Measurements from ENCODE around the gene EHMT1. TPM values are rescaled to one million over a fixed set of nuclear protein-coding genes. Genes with fewer than 3 reads are reported as not detected.

EHMT1 gene
- total RNA-seq, 1 experiment from 2014 or later, result 112 TPM

DNA sequence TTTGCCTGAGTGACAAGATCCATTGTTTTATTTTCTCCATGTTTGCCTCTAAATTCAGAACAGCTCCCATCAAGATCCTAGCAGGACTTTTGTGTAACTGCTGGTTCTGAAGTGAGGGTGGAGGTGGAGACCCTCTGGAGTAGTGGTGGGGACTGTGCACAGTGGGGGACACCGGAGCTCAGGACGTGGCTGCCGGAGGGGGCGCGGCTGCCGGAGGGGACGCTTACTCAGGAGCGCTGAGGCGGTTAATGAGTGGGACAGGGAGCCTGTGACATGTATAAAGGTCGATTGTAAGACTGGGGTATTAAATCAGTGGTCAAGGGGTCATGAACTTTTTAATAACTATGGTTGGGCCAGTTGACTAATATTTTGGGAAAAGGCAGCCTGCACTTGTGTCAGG is 131.8 kb downstream of the EHMT1 start:
- H3K14ac ChIP-seq (ENCODE audit: insufficient read depth, low read length), result no peak overlapping the region
- no peak overlapping the region for H3K27ac ChIP-seq (ENCODE audit: insufficient read length, low read depth, low read length)
- H2BK12ac ChIP-seq (ENCODE audit: insufficient read length, low read depth, low read length), result no peak overlapping the region
- H2BK5ac ChIP-seq (ENCODE audit: insufficient read length, low read length), result no peak overlapping the region
- no peak overlapping the region for H2AFZ ChIP-seq (ENCODE audit: low read length)
- H3K4ac ChIP-seq (ENCODE audit: low read depth, low read length), result no peak overlapping the region
- Mint-ChIP-seq H3K4me1 (peaks cover 4 to 8% of the 10 kb centered on the region in 2 experiments), H3K9me3 (peaks cover 0 to 4% of the 10 kb centered on the region in 2 experiments; a peak in 1 of 5 replicates), H3K36me3 (ENCODE audit: insufficient read depth in 1 of 3, low read depth in 3 of 3) (peaks cover 44 to 68% (median 64%) of the 10 kb centered on the region in 3 experiments), H3K27me3 (ENCODE audit: low read depth) (no peaks in the 10 kb centered on the region; the same call in 1 of the 2 replicates), H3K4me3 (no peak overlapping the region), H3K27ac (peak overlapping the region in 2 of 3 experiments; percentile 18 to 79; a peak in 4 of 7 replicates)
- no peak overlapping the region for H3K23ac ChIP-seq (ENCODE audit: insufficient read length, low read depth, low read length)
- peaks cover 2% of the 10 kb centered on the region for H3K79me1 ChIP-seq (ENCODE audit: insufficient read depth, low read depth, low read length, poor library complexity, severe bottlenecking)
- H3K79me2 ChIP-seq (ENCODE audit: insufficient read depth, low read length), result no peaks in the 10 kb centered on the region
- no peak overlapping the region for H3K9ac ChIP-seq (ENCODE audit: extremely low read depth, insufficient read length, low read length)
- no peak overlapping the region for H2BK20ac ChIP-seq (ENCODE audit: low read depth, low read length, poor library complexity, severe bottlenecking)
- no peak for DNase-seq
- no peak overlapping the region for H4K91ac ChIP-seq (ENCODE audit: insufficient read length, low read depth, low read length)
- H2BK120ac ChIP-seq (ENCODE audit: low read depth, low read length, poor library complexity, severe bottlenecking), result no peak overlapping the region
- TF ChIP-seq, protein P1, sequence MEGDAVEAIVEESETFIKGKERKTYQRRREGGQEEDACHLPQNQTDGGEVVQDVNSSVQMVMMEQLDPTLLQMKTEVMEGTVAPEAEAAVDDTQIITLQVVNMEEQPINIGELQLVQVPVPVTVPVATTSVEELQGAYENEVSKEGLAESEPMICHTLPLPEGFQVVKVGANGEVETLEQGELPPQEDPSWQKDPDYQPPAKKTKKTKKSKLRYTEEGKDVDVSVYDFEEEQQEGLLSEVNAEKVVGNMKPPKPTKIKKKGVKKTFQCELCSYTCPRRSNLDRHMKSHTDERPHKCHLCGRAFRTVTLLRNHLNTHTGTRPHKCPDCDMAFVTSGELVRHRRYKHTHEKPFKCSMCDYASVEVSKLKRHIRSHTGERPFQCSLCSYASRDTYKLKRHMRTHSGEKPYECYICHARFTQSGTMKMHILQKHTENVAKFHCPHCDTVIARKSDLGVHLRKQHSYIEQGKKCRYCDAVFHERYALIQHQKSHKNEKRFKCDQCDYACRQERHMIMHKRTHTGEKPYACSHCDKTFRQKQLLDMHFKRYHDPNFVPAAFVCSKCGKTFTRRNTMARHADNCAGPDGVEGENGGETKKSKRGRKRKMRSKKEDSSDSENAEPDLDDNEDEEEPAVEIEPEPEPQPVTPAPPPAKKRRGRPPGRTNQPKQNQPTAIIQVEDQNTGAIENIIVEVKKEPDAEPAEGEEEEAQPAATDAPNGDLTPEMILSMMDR (conservative IDR thresholded peaks at IDR 0.05), result no peak
- H4K8ac ChIP-seq (replicated peaks; ENCODE audit: insufficient read length, low read depth, low read length), result no peak overlapping the region
- H3K27me3 ChIP-seq (ENCODE audit: insufficient read depth, low read length), result no peaks in the 10 kb centered on the region
- no peak overlapping the region for H3K4me2 ChIP-seq (ENCODE audit: insufficient read depth, insufficient read length, low read length)
- H3K18ac ChIP-seq (ENCODE audit: insufficient read length, low read depth, low read length), result no peak overlapping the region
- no peak overlapping the region for H2AK5ac ChIP-seq (ENCODE audit: insufficient read length, low read length)
- no peak overlapping the region for H3K56ac ChIP-seq (ENCODE audit: insufficient read length, low read depth, low read length)
- no CpG with 5 or more reads among the region's 10 CpGs for WGBS (ENCODE audit: extremely low coverage, insufficient read length, low lambda C conversion rate)
- no peaks in the 10 kb centered on the region for H4K20me1 ChIP-seq (ENCODE audit: control insufficient read depth, insufficient read depth, insufficient read length)
- no peaks in the 10 kb centered on the region for H3K9me3 ChIP-seq (ENCODE audit: control insufficient read depth, low read depth, low read length)
- no peak overlapping the region for H3T11ph ChIP-seq (ENCODE audit: low read length)
- H3K23me2 ChIP-seq (ENCODE audit: insufficient read length, low read depth, low read length, poor library complexity, severe bottlenecking), result no peaks in the 10 kb centered on the region
- no peak overlapping the region for H4K5ac ChIP-seq (ENCODE audit: insufficient read length, low read depth, low read length)
- H3K4me1 ChIP-seq (ENCODE audit: insufficient read depth, low read length), result no peaks in the 10 kb centered on the region
- no peak overlapping the region for H2BK15ac ChIP-seq (ENCODE audit: low read depth, low read length)

Measured in H9 (cell line).